HG03135 (cell line): ENCODE measurements around the gene VSIR.

Experiments used
- ATAC-seq: cut with Tn5 transposase; IDR thresholded peaks from one replicate; pipeline ENCODE4 v1.9.1; 2021; ENCODE audit warnings: mild to moderate bottlenecking, moderate library complexity; ENCODE audit not compliant: unreplicated experiment

Gene VSIR

GRCh38 chr10:71773221-71773971 lies at the start of gene VSIR:
TSS of gene VSIR (minus strand) at chr10:71773520. CDS start at chr10:71773439, 81 bp downstream.
- peak; percentile 55 for ATAC-seq

DNA sequence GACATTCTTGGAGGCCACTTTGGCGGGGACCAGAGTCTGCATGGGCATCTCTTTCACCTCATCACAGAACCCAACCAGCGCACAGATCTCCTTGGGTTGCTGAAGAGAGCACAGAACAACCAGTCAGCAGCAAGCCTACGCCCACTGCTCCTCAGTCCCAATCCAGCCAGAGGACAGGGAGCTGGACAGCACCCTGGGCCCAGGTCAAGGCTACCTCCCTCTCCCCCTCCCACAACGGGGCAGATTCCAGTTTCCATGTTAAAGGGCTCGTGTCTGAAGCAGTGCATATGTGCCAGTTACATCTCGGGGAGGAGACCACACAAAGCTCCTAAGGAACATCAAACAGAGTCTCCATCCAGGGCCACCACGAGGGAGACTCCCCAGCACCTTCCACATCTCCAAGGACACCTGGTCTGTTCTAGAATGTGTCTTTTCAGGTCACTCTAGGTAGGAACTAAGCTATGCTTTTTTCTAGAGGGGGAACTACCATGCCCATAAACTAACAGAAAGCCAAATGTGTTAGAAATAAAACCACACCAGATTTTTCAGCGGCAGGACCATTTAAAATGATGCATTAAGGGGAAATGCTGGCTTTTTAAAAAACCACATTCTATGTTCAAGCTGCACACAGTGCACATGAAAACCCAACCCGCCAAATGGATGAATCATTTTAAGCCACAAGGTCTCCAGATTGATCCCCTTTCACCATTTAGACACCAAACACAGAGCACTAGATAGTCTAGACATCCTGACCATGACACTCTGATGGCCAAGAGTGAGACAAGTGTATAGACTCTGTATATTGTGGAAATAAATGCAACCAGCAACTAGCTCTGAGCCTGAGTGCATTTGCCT lies 48.8 kb upstream of the VSIR start:
- ATAC-seq = no peak

- no peak for ATAC-seq
Observed at GRCh38 chr10:71820966-71821365, 47.6 kb upstream of the VSIR start.

GRCh38 chr10:71819985-71820384 lies 46.7 kb upstream of the VSIR start:
- no peak for ATAC-seq

DNA sequence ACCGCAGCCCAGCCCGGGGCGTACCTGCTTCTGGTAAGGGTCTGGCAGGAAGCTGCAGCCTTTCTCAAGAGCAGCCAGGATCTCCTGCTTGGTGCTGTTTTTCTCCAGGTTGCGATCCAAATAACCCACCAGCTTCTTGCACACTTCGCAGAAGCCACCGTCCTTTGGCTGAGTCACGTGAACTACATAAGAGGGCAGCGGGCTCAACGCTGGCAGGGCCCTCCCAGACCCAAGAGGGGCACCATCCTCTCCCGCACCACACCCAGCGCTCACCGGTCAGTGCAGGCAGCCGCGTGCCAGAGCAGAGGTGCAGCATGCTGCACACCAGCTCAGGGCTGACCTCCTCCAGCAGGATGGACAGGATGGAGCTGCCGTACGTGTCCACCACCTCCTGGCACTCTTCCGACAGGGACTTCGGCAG lies 46.1 kb upstream of the VSIR start:
- ATAC-seq = no peak

DNA sequence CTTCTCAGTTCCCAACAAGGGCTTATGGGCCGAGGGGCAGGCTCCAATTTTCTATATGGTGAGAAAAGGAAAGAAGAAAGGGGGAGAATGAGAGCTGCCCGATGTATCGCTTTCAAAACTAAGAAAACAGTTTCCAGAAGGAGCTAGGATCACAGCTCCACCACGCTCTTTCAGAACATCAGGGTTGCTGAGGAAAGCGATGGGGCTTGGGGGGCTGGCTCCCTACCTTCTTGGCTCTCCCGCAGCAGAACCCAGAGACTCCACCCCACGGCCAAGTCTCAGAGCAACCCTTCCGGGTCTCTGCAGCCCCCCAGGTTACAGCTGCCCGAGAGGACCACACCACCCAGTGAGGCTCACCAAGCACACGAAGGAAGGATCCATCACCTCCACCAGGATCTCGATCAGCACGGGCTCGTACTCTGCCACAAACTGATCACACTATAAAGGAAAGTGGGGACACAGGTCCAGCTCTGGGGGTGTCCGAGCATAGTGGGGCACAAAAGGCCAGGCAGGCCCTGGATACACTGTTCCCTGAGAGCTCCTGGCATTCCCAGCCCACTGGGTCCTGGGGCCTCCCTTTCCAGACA lies 45.4 kb upstream of the VSIR start:
- no peak for ATAC-seq

DNA sequence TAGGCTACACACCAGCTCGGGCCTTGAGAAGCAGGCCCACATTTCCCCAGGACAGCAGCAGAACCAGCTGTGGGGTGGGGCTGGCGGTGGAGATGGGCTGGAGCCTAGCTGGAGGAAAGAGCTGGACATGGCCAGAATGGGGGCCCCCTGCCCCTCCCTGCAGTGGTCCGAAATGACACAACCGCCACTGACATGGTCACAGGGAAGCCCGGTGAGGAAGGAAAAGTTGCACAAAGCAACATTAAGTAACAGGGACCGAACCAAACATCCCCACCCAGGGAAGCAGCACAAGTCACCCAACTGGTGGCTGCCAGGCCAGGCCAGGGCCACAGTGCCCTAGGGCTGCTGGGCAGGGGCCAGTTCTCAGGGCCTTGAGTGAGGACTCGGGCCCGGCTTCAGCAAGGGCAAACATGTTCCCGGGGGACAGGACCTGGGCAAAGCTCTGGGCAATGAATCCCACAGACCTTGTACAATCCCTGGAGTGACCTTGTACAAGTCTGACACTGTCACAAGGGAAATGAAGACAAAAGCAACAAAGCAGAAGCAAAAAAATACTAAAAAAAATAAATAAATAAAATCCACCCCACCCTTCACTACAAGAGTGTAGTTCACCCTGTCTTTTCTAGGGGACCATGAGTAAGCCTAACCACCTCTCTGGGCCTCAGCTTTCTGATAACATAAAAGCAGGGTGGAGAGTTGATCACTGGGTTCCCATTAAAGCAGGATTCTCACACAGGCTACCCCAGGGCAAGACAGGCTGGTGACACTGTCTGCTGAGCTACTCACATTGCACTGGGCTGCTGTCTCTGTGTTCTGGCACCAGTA lies 44.7 kb upstream of the VSIR start:
- no peak for ATAC-seq

DNA sequence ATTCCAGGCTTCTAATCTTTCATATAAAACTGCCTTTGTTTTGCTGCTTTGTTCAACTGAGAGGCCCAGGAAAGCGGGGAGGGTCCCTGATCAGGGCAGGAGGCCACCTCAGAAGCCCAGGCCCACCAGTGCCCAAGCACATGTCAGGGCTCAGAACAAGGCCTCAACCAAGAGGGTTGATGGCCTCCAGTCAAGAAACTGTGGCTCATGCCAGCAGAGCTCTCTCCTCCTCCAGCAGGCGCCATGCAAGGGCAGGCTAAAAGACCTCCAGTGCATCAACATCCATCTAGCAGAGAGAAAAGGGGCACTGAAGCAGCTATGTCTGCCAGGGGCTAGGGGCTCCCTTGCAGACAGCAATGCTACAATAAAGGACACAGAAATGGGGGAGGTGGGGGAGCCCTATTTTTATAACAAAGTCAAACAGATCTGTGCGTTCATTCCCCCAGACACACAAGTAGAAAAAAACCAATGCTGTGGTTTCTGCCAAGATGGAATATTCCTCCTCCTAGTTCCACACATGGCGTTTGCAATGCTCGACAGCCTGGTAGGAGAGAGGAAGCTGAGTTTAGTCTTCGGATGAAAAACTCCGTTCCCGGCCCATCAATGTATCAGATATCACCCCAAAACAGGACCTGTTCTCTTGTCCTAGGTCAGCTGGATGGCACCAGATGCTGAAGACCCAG lies 43.8 kb upstream of the VSIR start:
- ATAC-seq = no peak

GRCh38 chr10:71816421-71816851 lies 43.1 kb upstream of the VSIR start:
- no peak for ATAC-seq

DNA sequence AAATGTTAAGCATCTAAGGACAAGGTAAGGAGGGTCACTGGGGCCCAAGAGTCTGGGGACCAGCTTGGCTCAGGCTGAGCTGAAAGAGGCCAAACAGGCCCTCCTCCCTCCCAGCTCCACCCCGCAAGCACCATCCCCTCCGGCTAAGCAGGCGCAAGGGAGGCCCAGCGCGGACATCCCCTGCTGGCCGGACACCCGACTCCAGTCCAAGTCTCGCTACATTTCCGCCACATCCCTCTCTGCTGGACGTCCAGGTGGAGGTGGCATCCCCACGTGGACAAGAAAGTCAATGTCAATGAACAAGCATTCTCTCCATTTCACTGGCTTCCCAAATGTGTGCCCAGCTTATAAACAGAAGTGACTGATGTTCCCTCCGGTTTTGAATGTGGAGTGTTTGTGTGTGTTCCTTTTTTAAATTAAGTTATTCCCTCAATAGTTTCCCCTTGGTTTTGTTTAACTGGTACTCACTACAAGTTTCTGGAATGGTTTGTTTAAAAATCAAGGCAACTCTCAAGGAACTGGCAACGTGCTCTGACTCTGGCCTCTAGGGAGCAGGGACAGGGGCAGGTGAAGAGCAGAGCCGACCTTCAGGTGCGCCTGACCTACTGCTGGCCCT lies 42.3 kb upstream of the VSIR start:
- no peak for ATAC-seq

- no peak for ATAC-seq
Observed at GRCh38 chr10:71814922-71815411, 41.6 kb upstream of the VSIR start.

- no peak for ATAC-seq
Observed at GRCh38 chr10:71812913-71813590, 39.7 kb upstream of the VSIR start.

- ATAC-seq = peak; percentile 70
Observed at GRCh38 chr10:71812016-71812912, 38.9 kb upstream of the VSIR start.

- no peak for ATAC-seq
Observed at GRCh38 chr10:71811351-71811750, 38.0 kb upstream of the VSIR start.

DNA sequence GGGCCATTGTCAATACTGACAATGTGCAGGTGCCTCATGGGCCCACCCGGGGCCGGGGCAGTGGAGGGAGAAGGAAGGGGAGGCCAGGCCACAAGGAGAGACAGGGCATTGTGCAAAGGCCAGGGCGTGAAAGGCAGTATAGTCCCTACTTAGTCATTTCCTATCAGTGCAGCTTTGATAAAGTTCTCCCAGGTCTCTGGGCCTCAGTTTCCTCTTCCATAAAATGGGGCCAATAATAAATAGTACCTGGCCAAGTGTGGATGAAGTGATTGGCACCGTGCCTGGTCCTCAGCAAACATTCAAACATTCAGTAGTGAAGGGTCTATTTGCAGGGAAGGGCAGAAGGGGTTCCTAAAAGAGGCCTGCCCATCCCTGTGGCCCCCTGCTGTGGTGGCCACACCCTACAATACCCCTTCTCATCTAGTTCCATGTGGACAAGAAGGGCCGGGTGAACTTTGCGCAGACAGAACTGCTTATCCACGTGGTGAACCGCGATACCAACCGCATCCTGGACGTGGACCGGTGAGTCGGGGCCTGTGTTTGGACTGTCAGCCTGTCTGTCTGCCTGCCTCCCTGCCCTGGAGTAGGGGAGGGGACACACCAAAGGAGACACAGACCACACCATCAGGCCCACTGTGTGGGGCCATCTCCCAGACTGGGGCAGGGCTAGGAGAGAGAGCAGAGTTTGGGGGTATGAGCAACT lies 36.9 kb upstream of the VSIR start:
- no peak for ATAC-seq

DNA sequence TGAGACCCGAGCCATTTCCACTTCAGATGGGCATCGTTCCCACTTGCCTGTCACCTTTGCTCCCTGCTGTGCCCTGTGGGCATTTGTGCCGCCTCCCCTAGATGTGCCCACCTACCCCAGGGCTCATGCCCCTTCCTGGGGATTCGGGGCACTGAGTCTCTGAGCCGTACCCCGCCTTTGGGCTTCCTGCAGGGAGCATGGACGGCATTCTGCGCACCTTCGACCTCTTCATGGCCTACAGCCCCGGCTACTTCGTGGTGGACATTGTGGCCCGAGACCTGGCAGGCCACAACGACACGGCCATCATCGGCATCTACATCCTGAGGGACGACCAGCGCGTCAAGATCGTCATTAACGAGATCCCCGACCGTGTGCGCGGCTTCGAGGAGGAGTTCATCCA lies 36.3 kb upstream of the VSIR start:
- ATAC-seq = no peak
